Loucy (cell line): ENCODE data around the gene STK11IP.

Experiments
- EZH2phosphoT487 ChIP-seq: fragments of 200-600 bp; IDR thresholded peaks from 2 replicates; pipeline ENCODE4 v1.6.1; 2018; ENCODE audit warnings: antibody characterized with exemption, mild to moderate bottlenecking, moderate library complexity, borderline replicate concordance
- TF ChIP-seq, protein P1 (sequence below): fragments of 200-600 bp; sonication (generic); conservative IDR thresholded peaks from 2 replicates; pipeline ENCODE4 v1.5.1; 2014; ENCODE audit warnings: mild to moderate bottlenecking, antibody characterized with exemption, low read length

DNA sequence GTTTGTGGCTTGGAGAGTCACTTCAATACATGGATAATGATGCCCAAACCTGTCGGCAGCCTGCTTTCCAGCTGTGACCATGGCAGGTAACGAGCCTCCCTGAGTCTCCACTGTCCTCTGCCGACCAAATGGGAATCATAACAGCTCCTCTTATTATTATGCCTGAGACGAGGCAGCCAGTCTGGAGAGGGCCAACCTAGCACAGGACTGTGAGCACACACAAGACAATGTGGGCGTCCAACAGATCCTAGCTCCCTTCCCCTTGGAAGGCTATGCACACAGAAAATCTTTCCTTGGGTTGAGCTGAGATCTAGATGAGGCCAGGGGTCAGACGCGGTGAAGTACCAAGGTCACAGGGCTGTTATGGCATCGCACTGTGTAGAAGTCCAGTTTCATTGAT is 28.9 kb downstream of the STK11IP start:
- TF ChIP-seq, protein P1, sequence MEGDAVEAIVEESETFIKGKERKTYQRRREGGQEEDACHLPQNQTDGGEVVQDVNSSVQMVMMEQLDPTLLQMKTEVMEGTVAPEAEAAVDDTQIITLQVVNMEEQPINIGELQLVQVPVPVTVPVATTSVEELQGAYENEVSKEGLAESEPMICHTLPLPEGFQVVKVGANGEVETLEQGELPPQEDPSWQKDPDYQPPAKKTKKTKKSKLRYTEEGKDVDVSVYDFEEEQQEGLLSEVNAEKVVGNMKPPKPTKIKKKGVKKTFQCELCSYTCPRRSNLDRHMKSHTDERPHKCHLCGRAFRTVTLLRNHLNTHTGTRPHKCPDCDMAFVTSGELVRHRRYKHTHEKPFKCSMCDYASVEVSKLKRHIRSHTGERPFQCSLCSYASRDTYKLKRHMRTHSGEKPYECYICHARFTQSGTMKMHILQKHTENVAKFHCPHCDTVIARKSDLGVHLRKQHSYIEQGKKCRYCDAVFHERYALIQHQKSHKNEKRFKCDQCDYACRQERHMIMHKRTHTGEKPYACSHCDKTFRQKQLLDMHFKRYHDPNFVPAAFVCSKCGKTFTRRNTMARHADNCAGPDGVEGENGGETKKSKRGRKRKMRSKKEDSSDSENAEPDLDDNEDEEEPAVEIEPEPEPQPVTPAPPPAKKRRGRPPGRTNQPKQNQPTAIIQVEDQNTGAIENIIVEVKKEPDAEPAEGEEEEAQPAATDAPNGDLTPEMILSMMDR: no peak
- no peak for TF ChIP-seq EZH2phosphoT487
